ENCODE measurements around the gene ZC3H4.

ZC3H4 gene

GRCh38 chr19:47113850-47114651, 475 bp upstream of the ZC3H4 start:
- no peak for DNase-seq
- Mint-ChIP-seq H3K27me3 (ENCODE audit: low read depth, poor library complexity) (no peaks in the 10 kb centered on the region), H3K36me3 (ENCODE audit: low read depth) (peaks cover 13% of the 10 kb centered on the region), H3K4me1 (peaks cover 33% of the 10 kb centered on the region), H3K4me3 (peak overlapping the region; percentile 91), H3K27ac (peak overlapping the region; percentile 100), H3K9me3 (no peaks in the 10 kb centered on the region)
- TF ChIP-seq CTCF (IDR thresholded peaks at IDR 0.05) = no peak

- peak; percentile 78 for DNase-seq
- Mint-ChIP-seq H3K36me3 (ENCODE audit: low read depth) (peaks cover 13% of the 10 kb centered on the region), H3K9me3 (no peaks in the 10 kb centered on the region), H3K4me1 (peaks cover 49% of the 10 kb centered on the region), H3K27me3 (ENCODE audit: low read depth, poor library complexity) (no peaks in the 10 kb centered on the region), H3K4me3 (peak overlapping the region; percentile 91), H3K27ac (peak overlapping the region; percentile 100)
- no peak for TF ChIP-seq CTCF (IDR thresholded peaks at IDR 0.05)
Measured at GRCh38 chr19:47112166-47112996, 1.2 kb downstream of the ZC3H4 start.

- Mint-ChIP-seq H3K4me1 (peaks cover 56% of the 10 kb centered on the region), H3K27me3 (ENCODE audit: low read depth, poor library complexity) (no peaks in the 10 kb centered on the region), H3K27ac (peak overlapping the region; percentile 97), H3K9me3 (no peaks in the 10 kb centered on the region), H3K36me3 (ENCODE audit: low read depth) (peaks cover 13% of the 10 kb centered on the region), H3K4me3 (peak overlapping the region; percentile 91)
- no peak for DNase-seq
- no peak for TF ChIP-seq CTCF (IDR thresholded peaks at IDR 0.05)
Measured at GRCh38 chr19:47111682-47112165, 1.9 kb downstream of the ZC3H4 start.

- Mint-ChIP-seq H3K4me1 (peaks cover 62% of the 10 kb centered on the region), H3K27me3 (ENCODE audit: low read depth, poor library complexity) (no peaks in the 10 kb centered on the region), H3K4me3 (peak overlapping the region; percentile 91), H3K9me3 (no peaks in the 10 kb centered on the region), H3K36me3 (ENCODE audit: low read depth) (peaks cover 13% of the 10 kb centered on the region), H3K27ac (peak overlapping the region; percentile 97)
- no peak for TF ChIP-seq CTCF (IDR thresholded peaks at IDR 0.05)
- DNase-seq = peak; percentile 33
Measured at GRCh38 chr19:47111006-47111621, 2.5 kb downstream of the ZC3H4 start.

GRCh38 chr19:47110521-47111005, 3.0 kb downstream of the ZC3H4 start:
- H3K27me3 Mint-ChIP-seq (ENCODE audit: low read depth, poor library complexity) = no peaks in the 10 kb centered on the region
- peaks cover 17% of the 10 kb centered on the region for H3K36me3 Mint-ChIP-seq (ENCODE audit: low read depth)
- H3K9me3 Mint-ChIP-seq = no peaks in the 10 kb centered on the region
- peaks cover 68% of the 10 kb centered on the region for H3K4me1 Mint-ChIP-seq
- peak overlapping the region; percentile 97 for H3K27ac Mint-ChIP-seq
- no peak for DNase-seq
- no peak for TF ChIP-seq CTCF (IDR thresholded peaks at IDR 0.05)
- peak overlapping the region; percentile 91 for H3K4me3 Mint-ChIP-seq
